Stimulated activated CD4-positive, alpha-beta T cell treated with anti-CD3 and anti-CD28 coated beads, Interleukin-12 subunit alpha, Interleukin-12 subunit beta, amount 100 ng/mL, for 24 hours (primary cell): ENCODE measurements around the gene KCNA3.
A peak's percentile ranks its signal among the peaks of the same experiment; 100 is the strongest.

ENCODE experiments used
- DNase-seq, 2 experiments: peaks; one replicate each; pipeline ENCODE4 v3.0.0-alpha.2; 2020; ENCODE audit warnings: low read depth in 2 of 2

Gene KCNA3

DNA sequence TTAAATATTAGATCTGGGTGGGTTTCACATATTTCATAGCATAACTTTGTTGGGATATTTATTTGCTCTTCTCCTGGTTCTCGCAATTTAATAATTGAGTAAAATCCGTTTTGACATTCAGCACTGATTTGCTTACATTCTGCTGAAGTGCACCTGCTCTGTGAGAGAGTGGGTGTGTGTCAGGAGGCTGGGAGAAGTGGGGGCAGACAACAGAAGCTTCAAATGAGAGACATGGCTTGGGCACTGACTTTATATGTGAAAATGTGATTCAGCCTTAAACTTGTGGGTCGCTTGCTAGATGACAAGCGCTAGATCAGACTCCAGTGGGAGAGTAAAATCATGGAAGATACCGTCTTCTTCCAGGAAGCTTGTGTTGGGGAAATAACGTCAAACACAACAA, 36.2 kb downstream of the KCNA3 start:
- DNase-seq: no peak

DNA sequence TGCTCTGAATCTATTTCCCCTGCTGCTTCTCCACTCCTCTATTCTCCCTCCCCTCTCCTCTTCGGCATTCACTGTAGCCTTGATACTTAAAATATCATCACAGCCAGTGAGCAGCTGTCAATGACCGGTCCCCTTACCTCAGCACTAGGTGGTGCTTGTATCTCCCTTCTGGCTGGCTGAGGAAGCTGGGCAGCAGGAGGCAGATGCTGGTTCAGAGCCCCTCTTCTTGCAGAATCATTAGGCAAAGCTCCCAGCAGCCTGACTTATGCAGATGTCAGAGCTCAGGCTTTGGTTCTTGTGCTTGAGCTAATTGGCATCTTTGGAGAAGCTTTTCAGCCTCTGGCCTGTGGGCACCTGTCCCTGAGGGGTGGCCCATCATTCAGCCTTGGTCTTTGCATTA, 36.7 kb downstream of the KCNA3 start:
- DNase-seq: no peak

DNA sequence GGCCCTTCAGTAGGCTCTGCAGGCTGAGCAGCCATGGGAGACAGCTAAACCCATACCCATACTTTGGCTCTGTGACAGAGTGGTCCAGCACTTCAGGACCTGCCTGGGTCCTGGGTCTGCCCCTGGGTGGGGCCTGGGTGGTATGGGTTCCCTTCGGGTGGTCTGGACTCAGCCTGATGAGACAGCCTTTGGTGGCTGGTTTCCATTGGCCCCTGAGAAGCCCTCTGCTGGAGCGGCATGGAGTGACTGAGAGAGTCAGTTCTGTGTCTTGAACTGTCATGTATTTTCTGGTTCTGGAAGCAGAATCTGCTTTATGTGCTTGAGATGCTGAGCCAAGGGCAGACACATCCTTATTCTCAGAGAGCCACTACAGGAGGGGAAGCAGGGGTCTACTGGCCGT, 37.3 kb downstream of the KCNA3 start:
- DNase-seq: no peak

DNA sequence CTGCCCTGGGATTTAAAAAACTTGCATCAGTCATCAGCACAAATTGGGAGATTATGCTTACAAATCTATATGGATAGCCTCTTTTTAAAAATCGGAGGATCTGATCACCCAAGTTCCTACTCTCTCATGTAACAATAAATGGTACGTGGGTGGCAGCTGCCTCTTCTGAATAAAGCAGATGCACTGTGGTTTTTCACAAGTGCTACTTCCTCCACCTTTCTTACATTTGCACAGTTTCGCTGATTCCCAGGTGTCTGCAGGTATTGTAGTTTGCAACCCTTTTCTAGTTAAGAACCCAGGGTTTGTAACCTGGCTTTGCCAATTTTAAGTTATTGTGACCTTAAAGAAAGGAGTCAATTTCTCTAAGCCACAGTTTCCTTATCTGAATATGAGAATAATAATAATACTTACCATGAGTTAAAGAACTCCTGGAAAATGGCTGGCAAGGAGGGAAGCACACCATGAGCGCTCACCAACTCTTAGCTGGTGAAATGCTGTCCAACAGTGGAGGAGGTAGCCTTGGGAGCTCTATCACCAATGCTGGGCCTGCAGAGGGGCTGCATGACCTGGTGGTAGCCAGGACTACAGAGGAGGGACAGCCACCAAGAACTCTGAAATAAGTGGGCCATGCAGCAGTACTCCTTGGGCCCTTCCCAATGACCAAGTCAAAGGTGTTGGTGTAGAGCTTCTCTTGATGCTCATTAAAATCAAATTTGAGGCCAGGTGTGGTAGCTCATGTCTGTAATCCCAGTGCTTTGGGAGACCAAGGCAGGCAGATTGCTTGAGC, 38.4 kb downstream of the KCNA3 start:
- DNase-seq: no peak

DNA sequence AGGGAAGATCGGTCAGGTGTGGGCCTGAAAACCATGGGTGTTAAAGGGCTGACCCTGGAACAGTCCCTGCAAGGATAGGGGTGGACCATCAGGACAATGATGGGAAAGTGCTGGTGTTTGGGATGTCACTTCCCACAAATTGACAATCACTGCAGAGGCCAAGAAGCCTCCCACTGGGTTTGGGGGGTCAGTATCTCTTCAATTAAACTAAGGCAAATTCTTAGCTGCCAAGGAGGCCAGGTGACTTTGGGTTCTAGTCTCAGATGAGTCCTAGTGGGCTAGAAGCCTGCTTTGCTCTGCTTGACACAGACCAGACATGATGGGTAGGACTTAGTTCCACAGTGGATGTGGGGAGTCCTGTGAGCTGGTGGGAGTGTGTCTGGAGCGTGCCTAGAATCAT, 39.3 kb downstream of the KCNA3 start:
- no peak for DNase-seq

DNA sequence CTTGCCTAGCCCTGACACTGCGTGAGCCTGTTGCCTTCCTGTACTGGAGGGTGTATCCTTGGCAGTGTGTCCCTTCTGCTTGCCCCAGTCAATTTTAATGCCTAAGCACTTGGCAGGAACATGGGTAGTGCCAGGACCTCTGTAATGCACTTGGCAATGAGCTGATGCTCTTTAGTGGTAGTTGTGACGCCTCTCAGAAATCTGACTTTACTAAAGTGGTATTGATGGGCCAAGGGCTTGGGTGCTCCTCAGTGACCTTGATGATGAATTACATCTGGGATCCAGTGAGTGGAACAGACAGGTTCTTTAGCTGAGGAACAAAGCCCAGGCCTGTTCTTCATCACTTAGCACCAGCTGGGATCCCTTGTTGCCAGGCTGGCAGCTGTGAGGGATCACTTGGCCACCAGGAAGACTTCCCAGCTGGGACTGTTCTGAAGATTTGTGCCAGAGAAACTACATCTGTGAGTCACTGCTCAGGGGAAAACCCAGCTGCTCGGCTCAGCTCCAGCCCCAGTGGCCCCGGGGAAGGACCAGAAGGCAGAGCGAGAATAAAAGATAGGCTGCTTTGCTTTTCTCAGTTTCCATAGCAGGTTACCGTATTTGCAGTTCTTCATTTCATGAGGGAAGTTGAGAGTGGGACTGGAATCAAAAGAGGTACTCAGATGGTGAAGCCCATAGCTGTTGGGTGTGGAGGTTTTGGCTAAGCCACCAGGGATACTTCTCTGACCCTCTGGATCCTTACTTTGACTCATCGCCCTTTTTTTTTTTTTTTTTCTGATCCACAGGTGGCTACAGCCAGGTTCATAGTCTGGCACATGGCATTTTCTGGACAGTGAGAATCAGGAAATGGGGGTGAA, 40.1 kb downstream of the KCNA3 start:
- DNase-seq: peak; percentile 55 to 72

DNA sequence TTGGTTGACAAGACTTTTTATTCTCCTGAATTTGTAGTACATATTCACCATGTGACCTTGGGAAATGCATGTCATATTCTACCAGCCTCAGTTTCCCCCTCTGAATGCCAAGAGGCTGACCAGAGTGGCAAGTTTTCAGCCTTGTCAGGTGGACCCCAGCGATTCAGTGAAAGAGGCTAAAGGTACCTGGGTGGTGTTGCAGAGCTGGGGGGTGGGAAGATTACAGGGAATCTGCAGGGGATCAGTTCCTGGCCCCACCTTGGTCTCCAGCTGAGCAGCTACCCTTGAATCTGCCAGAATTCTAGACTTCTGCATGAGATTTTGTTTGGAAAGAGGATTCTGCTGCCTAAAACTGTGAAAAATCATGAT, 40.7 kb downstream of the KCNA3 start:
- no peak for DNase-seq

DNA sequence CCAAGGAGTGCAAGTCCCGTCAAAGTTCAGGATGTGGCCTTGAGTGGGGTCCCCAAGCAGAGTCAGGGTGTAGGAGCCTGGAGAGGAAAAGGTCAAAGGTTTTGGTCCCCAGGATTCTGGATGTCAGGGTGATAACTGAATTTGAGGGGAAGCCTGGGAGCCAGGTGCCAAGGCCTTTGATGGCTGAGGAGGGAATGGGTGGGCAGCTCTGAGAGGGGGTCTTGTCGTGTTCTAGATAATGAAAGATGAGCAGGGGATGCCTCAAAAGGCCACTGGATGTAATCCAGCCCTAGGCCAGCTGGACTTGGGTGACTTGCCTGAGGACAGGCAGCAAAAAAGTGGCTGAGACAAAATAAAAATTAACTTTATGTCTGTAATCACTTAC, 41.1 kb downstream of the KCNA3 start:
- DNase-seq: no peak

DNA sequence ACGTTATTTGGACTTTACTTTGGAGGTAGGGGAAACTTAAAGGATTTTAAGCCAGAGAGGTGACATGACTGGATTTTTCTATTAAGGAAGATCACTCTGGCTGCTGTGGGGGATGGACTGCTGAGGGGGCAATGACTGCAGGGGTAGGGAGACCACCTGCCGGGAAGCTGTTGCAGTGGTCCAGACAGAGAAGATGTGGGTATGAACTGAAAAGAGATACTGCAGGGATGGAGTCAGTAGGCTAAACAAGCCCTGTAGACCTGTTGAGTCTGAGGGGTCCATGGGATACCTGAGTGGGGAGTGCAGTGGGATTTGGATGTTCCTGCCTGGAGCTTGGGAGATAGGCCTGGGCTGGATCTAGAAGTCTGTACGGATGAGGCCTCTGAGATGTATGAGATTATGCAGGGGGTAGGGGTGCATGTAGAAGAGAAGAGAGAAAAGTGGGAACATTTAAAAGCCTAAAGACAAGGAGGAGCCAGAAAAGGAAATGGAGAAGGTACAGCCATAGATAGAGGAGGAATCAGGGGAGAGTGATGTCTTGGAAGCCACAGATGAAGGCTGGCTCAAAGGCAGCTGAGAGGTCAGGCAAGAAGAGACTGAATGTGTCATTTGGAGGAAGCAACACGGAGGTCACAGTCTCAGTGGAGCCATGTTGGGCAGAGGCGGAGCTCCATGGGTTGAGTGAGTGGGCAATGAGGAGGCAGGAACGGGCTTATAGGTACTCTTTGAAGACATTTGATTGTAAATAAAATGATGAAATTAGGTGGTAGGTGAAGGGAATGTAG, 42.7 kb downstream of the KCNA3 start:
- DNase-seq: no peak

DNA sequence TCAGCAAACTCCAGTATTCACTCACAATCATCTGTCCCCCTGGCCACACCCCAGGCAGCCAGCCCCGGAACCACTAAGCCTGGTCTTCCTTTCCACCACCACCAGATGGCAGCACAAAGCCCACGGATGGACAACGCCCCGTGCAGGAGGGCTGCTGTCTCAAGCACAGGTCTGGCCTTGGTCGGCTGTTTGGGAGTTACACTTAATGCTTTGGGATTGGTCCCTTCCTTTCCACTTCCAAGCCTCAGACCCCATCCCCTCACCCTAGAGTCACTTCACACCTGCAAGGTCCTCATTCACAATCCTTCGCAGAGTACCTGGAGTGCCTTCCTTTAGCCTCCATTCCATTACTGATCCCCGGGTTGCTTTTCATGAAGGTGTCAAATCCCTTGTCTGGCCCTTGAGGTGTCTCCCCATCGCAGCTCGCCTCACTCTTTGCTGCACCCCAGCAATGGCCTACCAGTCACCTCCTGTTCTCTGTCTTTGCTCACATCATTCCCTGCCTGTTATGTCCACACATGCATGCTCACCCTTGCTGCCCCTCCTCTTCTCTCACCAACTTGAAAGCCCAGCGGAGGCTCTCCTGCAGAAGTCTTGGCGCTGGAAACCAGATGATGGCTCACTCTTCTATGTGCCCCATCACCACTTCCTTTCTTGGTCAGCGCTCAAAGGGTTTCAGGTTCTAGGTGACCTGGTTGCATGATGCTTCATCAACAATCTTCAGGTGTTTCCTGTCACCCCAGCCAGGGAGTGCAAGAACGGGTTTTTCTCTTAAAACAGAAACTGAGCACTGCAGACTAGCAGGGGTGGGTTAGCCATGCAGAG, 43.7 kb downstream of the KCNA3 start:
- peak; percentile 68 to 84 for DNase-seq

DNA sequence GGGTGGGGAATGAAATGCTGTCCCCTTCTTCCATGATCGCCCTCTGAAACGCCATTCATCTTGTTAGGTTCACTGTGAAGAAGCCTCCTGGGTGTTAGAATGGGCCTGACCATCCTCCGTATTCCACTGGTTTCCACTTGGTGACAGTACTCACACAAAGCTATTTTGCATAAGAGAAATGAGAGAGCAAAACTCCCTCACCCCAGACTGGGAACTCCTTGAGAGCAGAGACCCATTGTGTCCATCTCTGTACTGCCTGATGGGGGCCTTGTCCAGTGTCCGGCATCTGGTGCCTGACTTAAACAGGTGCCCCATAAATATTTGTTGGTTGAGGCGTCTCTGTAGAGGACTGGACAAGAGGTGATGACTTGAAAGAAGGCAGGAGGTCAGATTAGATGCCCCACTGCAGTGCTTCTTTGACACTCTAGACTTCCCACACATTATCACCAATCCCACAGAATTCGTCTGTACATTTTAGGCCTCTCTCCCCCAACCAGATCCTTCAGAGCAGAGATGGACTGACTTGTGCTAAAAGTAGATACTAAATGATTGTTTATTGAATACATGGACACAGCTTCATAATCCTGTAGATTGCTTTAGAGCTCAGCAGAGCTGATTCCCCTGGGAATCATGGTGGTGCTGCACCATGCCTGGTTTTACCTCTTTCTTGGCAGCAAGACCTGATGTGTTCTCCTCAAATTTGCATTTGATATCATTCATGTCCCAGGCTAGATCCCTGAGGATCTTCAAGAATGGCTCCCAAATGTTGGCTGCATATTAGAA, 46.2 kb downstream of the KCNA3 start:
- no peak for DNase-seq

DNA sequence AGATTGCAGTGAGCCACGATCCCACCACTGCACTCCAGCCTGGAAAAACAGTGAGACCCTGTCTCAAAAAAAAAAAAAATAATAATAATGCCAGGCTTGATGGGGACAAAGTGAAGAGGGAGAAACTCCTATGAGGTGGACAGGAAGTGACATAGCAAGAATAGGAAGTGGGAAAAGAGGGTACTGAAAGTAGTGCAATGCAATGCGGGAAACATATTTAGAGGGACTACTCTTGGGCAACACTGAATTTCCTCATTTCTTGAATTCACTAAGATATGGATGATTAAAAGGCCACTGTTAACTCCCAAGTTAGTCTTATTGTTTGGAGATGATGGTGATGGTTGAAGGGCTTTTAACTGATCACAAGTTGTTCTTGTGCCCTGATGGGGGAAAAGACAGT, 47.0 kb downstream of the KCNA3 start:
- no peak for DNase-seq

DNA sequence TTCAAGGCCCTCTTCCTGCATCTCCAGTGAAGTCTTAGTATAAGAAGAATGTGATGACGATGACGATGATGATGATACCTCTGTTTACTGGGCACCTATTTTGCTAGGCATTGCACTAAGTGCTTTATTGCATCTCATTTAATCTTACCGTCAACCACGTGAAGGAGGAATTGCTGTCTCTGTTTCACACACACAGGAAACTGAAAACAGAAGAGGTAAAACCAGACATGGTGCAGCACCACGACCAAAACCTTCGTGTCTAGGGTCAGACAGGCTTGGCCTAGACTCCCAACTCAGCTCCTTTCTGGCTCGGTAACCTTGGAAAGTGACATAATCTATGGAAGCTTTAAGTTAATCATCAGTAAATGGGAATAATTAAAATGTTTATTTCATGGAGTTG, 47.9 kb downstream of the KCNA3 start:
- DNase-seq: no peak
